Muscle of back (tissue), 11 donors: ENCODE measurements around the gene TBC1D22A. TPM values are rescaled to one million over a fixed set of nuclear protein-coding genes. Genes with fewer than 3 reads are reported as not detected.

ENCODE experiments used
- DNase-seq, 3 donors: peaks; one replicate each; pipeline versions ENCODE4 v3.0.0 to v3.0.0-alpha.2; 2013
- polyA plus RNA-seq, 10 donors: library from polyadenylated mRNA; unstranded; fragments of 120-200 nt; gene quantifications; one replicate each; pipeline ENCODE4 v1.2.1, GENCODE V29; 2013; ENCODE audit not compliant: insufficient read length in 10 of 10

Gene TBC1D22A
- polyA plus RNA-seq, 10 donors = 10.6 to 14.9 (median 13.4) TPM

GRCh38 chr22:47152236-47152635, 389.8 kb downstream of the TBC1D22A start:
- no peak for DNase-seq

- no peak for DNase-seq
Observed at GRCh38 chr22:47152938-47153337, 390.5 kb downstream of the TBC1D22A start.

- DNase-seq = peak in 1 of 3 donors; percentile 25
Observed at GRCh38 chr22:47153854-47154525, 391.5 kb downstream of the TBC1D22A start.

GRCh38 chr22:47154621-47155081, 392.2 kb downstream of the TBC1D22A start:
- DNase-seq = peak in 2 of 3 donors; percentile 58 to 71

- no peak for DNase-seq
Observed at GRCh38 chr22:47155131-47155885, 392.9 kb downstream of the TBC1D22A start.

- no peak for DNase-seq
Observed at GRCh38 chr22:47155912-47156311, 393.5 kb downstream of the TBC1D22A start.

- no peak for DNase-seq
Observed at GRCh38 chr22:47156352-47157092, 394.1 kb downstream of the TBC1D22A start.

- no peak for DNase-seq
Observed at GRCh38 chr22:47157093-47157420, 394.6 kb downstream of the TBC1D22A start.

GRCh38 chr22:47157486-47158270, 395.2 kb downstream of the TBC1D22A start:
- no peak for DNase-seq

GRCh38 chr22:47158457-47158856, 396.0 kb downstream of the TBC1D22A start:
- no peak for DNase-seq

GRCh38 chr22:47159592-47159991, 397.1 kb downstream of the TBC1D22A start:
- DNase-seq = no peak

- DNase-seq = no peak
Observed at GRCh38 chr22:47160141-47160541, 397.7 kb downstream of the TBC1D22A start.

- no peak for DNase-seq
Observed at GRCh38 chr22:47160781-47161520, 398.5 kb downstream of the TBC1D22A start.

GRCh38 chr22:47161631-47162030, 399.2 kb downstream of the TBC1D22A start:
- DNase-seq = no peak

GRCh38 chr22:47162865-47163264, 400.4 kb downstream of the TBC1D22A start:
- DNase-seq = no peak

GRCh38 chr22:47163481-47163855, 401.0 kb downstream of the TBC1D22A start:
- DNase-seq = no peak

- DNase-seq = no peak
Observed at GRCh38 chr22:47163856-47164513, 401.5 kb downstream of the TBC1D22A start.

- DNase-seq = peak in 1 of 3 donors; percentile 23
Observed at GRCh38 chr22:47164514-47165337, 402.3 kb downstream of the TBC1D22A start.

GRCh38 chr22:47165338-47166032, 403.0 kb downstream of the TBC1D22A start:
- no peak for DNase-seq
